NCI-H748 treated with DMSO at 0.1 percent for 48 hours (cell line): Measurements from ENCODE around the gene CDK18.
A peak's percentile ranks its signal among the peaks of the same experiment; 100 is the strongest.
"Not testable (repeated sequence)": the region's sequence is repeated elsewhere in the genome, so short reads cannot be mapped to it uniquely, and the experiment has no call there.

ENCODE experiments used
- DNase-seq: peaks from one replicate; lab custom pipeline; 2025; lab: John Stamatoyannopoulos, UW

Gene CDK18

DNA sequence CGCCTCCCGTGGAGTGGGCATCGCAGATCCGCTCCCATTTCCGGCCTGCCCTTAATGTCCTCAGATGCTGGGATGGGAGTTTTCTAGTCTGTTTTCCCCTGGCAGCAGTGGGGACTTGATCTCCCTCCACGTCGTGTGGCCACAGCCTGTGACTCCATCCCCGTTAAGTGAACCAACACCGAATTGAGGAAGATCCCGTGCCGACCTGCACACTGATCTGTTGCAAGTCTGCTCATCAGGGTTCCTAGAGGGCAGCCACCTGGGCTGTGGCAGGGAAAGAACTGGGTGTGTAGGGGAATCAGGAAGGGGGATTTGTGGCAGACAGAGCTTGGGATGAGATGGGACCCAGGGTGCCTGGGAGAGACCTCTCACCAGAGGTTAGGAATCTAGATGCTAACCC is 23.3 kb upstream of the CDK18 start:
- no peak for DNase-seq

DNA sequence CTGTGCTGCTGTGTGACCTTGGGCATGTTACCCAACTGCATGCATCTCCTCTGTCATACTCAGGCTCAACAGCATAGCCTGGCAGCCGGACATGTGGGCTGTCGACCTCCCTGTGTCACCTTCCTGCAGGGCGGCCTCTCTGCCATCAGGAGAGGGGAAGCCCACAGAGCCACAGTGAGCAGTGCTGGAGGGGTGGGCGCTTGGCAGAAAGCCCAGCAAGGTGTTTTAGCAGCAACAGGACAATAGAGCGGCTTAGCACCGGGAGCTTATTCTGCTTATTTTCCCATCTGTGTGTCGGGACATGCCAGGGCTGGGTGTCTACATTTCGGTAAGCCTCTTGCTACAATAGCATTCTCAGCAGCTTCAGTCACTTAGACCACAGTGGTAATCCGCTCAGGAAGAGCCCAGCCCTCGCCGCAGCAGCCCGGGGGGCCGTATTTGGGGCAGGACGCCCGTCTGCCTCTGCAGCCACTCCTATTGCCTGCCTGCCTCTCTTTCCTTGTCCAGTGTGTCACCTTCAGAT is 22.8 kb upstream of the CDK18 start:
- no peak for DNase-seq

DNA sequence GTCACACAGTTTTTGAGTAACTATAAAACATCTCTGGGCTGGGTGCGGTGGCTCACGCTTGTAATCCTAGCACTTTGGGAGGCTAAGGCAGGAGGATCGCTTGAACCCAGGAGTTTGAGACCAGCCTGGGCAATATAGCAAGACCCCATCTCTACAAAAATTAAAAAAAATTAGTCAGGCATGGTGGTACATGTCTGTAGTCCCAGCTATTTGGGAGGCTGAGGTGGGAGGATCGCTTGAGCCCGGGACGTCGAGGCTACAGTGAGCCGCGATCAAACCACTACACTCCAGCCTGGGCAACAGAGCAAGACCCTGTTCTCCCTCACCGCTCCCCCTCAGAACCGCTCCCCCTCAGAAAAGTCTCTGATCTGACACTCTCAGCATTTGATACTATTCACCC is 21.9 kb upstream of the CDK18 start:
- DNase-seq = not testable (repeated sequence)

DNA sequence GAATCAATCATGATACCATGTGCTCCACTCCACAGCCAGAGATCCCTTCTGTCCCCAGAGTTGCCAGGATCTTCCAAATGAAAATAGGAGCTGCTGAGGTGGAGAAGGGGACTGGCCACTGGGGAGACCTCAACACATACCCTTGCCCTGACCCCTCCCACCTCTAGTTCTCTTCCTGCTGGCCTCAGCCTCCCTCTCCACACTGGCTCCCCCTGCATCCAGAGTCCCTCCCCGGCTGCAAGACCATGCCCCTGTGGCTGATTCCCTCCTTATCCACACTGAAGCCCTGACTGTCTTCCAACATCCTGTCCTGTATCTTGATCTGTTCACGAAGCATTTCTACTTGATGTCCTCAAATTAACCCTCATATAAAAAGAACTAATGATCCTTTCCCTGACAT is 21.1 kb upstream of the CDK18 start:
- DNase-seq = no peak

DNA sequence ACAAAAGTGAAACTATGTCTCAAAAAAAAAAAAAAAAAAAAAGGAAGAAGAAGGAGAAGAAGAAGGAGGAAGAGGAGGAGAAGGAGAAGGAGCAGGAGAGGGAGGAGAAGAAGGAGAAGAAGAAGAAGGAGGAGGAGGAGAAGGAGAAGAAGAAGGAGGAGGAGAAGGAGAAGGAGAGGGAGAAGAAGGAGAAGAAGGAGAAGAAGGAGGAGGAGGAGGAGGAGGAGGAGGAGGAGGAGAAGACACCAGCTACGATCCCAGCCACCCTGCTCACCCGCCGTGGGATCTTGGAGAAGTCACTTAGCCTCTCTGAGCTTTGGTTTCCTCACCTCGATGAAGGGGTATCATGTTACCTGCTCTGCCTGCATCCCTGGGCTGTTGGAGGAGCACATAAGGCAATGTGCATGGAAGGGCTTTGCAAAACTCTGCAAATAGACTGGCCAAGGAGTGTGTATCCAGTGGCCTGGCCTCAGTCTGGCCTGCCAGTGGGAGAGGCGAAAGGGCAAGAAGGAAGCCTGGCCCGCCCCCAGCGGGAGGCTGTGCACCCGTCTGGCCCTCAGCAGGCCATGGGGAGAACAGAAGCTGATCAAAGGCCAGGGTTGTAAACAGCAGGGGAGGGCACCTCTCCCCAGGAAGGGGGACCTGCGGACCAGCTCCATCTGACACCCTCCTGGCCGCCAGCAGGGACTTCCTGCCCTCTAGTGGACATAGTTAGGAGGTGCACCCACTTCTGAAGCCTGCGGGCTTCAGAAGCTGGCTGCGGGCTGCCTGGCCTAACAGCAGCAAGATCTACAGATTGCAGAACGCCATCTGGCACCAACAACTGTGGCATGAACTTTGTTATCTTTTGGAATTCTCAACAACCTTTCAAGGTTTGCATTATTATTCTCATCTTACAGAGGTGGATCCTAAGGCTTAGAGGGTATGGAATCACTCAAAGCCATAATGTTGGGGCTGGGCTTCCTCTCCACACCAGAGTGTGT is 19.2 kb upstream of the CDK18 start:
- DNase-seq = peak; percentile 54

DNA sequence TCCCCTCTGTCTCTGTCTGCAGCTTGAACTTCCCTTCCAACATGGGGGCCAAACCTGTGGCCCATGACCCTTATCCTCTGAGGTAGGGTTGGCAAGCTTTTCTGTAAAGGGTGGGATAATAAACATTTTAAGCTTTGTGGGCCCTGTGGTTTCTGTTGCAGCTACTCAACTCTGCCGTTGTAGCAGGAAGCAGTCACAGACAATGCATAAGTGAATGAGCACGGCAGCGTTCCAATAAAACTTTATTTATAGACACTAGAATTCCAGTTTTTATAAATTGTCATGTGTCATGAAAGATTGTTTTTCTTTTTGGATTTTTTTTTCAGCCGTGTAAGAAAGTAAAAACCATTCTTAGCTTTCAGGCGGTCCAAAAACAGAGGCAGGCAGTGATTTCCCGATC is 18.2 kb upstream of the CDK18 start:
- DNase-seq = no peak

DNA sequence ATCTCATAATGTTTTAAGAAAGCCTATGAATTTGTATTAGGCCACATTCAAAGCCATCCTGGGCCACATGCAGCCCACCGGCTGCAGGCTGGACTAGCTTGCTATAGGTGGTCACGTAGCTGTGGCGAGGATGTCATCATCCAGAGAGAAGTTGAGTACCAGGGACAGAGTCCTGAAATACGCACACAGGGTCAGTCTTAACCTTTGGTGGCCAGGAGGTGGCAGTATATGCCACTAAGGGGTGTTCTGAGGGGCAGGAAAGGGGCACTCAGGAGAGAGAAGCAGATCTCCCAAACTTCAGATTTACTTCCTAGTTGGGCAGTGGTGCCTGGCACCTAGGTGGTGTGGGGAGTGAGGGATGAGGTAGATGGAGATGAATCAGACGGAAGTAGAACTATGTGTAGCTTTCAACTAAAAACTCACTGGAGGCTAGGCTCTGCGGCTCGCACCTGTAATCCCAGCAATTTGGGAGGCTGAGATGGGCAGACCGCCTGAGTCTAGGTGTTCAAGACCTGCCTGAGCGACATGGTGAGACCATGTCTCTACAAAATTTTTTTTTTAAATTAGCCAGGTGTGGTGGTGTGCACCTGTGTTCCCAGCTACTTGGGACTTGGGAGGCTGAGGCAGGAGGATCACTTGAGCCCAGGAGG is 16.3 kb upstream of the CDK18 start:
- DNase-seq = peak; percentile 21

DNA sequence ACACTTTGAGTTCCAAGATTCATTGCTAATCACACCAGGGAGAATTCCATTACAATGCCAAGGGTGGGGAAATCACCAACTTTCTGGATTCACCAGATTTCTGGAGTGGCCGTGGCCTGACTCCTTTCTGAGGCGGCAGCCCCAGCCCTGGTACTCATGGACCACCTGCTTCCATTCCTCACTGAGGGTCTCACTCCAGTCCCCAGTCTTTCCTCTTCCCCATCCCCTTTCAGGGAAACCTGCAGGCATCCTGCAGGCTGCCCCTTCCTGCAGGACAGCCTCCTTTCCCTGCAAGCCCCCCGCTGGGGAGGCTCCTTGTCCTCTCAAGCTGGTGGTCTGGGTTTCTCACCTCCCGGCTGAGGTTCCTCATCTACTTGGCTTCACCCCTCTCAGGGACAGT is 12.7 kb upstream of the CDK18 start:
- no peak for DNase-seq

DNA sequence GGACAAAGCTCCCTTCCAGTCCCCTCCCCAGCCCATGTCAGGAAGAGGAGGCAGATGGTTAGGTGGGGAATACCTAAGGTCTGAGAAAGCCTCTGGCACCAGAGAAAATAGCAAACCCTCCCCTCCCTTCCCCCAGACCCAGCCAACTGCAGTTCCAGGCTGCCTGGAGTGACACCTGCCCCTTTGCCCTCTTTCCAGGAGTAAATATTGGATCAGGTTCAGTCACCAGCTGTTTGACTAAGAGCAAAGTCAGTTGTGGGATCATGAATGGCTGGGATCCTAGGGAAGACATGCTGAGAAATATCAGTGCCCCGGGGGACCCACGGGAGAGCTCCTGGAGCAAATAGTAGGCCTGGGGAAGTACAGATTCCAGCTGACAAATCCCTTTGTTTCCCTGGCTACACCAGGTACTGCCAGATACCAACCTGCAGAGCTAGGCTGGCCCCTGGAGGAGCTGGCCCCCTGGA is 12.2 kb upstream of the CDK18 start:
- DNase-seq = peak; percentile 2

DNA sequence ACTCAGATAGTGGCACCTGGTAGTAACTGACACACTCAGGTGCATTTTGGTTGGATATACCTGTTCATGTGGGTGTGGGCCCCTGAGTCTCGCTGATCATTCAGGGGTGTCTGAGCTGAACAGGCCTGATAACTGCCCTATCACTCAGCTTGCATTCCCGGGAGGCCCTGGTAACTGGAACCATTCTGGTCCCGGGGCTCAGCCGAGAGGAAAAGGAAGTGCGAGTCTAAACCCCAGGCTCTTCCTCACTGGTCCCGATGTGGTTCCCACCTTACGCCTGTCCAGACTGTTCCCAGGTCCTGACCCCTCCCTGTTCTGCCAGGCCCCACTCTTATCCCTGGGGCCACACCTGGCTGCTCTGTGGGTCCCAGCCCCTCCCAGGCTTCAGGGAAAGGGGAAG is 11.7 kb upstream of the CDK18 start:
- DNase-seq = no peak

DNA sequence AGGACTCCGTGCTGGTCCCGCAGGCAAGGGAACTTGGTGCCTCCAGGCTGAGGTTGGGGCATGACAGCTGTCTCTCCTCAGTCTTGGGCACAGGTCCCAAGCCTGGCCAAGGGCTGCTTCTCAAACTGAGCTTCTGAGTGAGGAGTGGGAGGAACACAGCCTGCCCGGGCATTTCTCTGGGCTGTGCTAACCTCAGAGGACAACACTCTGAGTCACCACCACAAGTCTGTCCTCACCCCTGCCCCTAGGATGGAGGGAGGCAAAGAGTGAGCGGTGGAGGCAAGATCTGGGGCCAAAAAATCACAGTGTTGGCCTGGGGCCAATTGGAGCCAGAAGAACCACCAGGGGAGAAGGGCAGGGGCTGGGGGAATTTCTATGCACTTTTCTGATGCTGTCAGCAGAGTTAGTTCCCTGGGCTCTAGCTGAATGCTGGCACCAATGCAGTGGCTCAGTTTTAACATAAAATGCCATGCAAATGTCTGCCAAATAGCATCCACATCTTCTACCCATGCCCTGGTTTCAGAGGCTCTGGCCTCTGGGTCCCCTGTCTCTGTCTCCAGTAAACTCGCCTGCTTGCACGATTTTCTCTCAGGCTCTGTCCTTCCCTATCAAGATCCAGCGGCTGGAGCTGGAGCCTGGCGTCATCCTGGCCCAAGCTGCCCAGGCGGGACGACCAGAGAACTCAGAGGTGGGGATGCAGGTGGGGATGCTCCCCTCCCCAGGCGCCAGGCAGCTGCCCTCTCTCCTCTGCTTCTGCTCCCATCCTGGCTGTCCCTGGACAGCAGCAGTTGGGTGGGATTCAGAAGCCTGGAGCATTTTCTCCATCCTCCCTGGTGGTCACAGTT is 11.0 kb upstream of the CDK18 start:
- no peak for DNase-seq

DNA sequence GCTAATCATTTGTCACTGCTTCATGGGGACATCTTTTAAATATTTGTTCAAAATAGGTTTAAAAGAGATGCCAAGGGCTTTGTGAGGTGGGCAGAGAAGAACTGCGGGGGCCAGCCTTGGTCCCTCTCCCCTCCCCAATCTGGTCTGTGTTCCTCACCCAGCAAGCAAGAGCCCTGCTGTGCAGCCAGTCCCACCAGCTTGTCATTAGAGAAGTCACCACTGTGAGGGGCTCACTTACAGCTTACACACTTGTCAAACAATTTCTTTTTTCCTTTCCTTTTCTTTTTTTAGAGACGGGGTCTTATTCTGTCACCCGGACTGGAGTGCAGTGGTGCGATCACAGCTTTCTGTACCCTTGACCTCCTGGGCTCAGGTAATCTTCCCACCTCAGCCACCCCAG is 10.4 kb upstream of the CDK18 start:
- DNase-seq = no peak

DNA sequence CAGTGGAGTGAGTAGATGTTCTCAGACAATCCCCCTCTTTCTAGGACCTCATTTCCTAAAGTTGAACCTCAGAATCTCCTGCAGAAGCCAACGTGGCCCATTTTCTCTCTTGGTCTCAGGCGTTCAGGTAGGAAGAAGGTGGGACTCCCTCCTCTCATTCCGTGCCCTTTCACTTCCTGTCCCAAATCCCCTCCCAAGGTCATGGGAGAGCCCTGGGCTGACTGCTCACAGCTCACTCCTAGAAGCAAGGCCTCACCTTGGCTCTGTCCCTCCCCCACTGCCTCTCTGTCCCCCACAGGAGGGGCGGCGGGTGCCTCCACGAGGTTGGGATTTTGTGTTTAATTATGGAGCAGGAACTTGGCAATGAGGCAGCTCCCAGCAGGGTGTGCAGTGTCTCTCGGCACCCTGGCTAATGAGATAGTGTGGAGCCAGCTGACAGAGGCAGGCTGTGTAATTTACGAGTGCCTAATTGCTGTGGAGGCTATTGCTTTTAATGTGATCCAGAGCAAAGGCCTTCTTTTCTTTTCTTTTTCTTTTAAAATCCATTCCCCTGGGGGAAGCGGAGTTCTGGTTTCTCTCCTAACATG is 9.1 kb upstream of the CDK18 start:
- peak; percentile 32 for DNase-seq

DNA sequence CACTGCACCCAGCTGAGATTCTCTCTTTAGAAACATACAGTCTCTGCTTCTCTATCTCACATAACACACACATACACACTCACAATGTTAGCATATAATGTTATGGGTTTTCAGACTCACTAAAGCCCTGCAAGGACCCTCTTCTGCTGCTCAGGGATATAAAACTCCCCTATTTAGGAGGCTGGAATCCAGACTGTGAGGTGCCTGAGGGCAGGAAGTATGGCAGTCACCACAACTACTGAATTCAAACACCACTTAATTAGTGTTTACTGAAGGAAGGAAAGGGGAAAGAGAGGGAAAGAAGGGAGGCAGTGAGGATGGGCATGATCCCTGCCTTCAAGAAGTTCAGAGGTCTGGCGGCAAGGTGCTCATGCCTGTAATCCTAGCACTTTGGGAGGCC is 7.8 kb upstream of the CDK18 start:
- DNase-seq = no peak

DNA sequence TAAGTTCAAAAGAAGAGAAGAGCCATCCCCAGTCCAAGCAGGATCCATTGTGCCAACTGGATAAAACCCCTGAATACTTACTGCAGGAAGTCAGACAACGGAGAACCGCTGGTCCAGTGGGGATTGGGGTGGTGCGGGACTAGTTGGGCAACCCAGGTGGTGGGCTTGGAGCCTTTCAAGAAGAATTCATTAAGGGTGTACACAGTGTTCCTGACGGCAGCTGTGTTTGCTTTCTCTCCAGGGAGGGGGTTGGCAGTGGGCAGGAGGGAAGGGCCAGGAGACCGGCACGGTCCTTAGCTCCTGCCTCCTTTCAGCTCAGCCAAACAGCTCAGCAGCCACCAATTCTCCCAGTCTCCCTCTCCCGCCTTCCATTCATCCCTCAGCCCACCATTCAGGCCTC is 7.1 kb upstream of the CDK18 start:
- DNase-seq = peak; percentile 4

DNA sequence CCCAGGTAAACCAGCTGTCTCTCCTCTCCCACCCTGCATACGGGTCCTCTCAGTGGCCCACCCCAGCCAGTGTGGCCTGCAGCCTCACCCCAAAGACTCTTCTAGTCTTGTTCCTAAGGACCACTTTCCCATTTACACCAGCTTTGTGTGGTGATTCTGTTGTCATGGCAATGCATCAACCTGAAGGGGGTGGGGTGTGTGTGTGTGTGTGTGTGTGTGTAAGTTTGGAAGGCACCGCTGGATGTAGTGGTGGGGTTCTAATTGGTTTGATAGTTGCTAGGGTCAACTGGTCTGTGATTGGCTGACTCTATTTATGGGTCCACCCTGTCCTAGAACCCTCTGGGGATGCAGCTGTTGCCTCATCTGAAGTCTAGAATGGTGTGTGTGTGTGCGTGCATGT is 4.7 kb upstream of the CDK18 start:
- DNase-seq = no peak

DNA sequence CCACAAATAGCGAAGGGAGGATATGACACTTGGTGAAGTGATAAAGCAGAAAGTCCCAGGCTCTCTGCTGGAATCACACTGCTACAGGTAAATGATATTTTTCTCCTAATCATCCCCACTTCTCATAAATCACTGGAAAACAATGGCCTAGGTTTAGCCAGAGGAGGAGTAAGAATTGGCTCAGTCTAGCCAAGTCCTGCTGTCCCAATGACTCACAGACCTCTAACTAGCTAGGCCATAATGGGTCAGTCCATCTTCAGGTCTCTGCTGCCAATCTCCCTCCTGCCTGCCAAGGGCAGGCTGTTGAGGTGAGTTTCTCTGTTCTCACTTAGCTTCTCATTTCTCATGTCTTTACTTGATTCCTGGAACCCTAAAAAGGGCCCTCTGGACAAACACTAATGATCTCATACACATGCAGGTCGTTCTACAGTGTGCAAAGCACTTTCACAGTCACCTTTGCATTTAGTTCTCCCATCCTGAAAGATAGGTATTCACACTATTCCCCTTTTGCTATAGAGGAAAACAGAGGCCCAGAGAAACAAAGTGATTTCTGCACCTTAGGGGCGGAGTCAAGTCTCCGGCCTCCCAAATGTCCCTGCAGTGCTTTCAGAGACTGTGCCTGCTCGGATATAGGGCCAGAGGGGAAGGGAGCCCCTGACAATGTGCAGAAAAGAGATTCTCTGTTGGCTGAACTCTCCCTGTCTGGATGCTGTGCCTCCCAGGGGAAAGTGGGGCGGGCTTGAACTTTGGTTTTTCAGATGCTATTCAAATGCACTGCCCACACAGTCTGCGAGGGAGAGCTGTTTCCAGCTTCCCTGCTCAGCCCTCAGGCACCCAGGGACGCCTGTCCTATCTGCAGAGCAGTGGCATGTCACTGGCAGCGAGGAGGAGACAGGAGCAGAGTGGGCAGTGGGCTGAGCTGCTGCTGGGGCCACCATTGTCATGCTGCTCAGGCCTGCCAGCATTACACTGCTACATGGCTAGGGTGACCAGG is 3.9 kb upstream of the CDK18 start:
- DNase-seq = no peak

DNA sequence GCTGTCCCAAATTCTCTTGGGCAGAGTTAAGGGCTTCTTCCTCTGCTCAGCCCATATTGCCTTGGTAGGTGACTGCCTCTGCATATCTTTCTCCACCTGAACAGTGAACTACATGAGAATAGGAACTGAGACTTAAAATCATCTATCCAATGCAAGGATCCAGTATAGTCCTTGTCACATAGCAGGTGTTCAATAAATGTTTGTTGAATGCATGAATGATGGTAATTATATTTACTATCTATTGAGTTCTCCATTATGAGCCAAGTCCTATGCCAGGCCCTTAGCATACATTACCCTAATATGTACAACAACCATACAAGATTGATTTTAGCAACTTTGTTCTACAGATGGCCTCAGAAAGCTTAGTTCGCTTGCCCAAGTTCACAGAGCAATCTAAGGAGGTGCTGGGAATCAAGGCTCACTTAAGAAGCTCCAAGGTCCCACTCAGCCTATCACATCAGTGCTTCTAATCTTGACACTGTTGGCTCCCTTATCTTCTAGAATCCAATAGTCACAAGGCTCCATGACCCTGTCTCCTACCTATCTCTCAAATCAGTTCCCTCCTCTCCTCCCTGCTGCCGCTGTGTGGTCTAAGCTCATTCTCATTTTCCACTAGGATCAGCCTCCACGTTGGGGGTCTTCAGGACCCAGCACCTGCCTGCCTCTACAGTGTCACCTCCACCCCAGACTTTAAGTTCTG is 2.2 kb upstream of the CDK18 start:
- no peak for DNase-seq

DNA sequence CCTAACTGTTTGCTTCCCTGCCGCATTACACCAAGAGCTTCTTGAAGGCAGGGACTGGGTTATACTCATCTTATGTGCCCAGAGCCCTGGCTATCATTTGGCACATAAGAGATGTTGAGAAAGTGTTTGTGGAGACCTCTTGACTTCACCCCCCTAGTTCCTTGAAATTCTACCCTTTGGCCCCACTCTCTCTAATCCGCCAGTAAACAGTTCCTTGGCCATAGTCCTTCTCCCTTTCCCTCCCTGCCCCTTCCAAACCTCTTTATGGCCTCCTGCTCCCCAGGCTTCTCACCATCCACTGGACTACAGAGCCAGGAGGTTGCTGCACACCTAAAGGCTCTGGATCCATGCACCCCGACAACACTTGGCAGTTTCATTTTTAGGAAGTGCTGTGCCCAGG is 1.5 kb upstream of the CDK18 start:
- DNase-seq = no peak
